ENCODE measurements around the gene EIF1AD.
A peak's percentile ranks its signal among the peaks of the same experiment; 100 is the strongest.

Gene EIF1AD

GRCh38 chr11:66045177-66045639, 43.3 kb upstream of the EIF1AD start:
- H3K4me3 ChIP-seq (ENCODE audit: low read length): no peak overlapping the region
- peak; percentile 80 for DNase-seq (ENCODE audit: low read depth)
- peak; percentile 87 for TF ChIP-seq CTCF (IDR thresholded peaks at IDR 0.05; ENCODE audit: insufficient read depth, low read depth, low read length, missing control alignments)

- DNase-seq (ENCODE audit: low read depth): peak; percentile 18
- TF ChIP-seq CTCF (IDR thresholded peaks at IDR 0.05; ENCODE audit: insufficient read depth, low read depth, low read length, missing control alignments): no peak
- no peak overlapping the region for H3K4me3 ChIP-seq (ENCODE audit: low read length)
Observed at GRCh38 chr11:66044757-66045156, 42.8 kb upstream of the EIF1AD start.

GRCh38 chr11:66042996-66043906, 41.3 kb upstream of the EIF1AD start:
- no peak overlapping the region for H3K4me3 ChIP-seq (ENCODE audit: low read length)
- no peak for TF ChIP-seq CTCF (IDR thresholded peaks at IDR 0.05; ENCODE audit: insufficient read depth, low read depth, low read length, missing control alignments)
- no peak for DNase-seq (ENCODE audit: low read depth)

GRCh38 chr11:66042227-66042995, 40.5 kb upstream of the EIF1AD start:
- DNase-seq (ENCODE audit: low read depth): no peak
- H3K4me3 ChIP-seq (ENCODE audit: low read length): no peak overlapping the region
- no peak for TF ChIP-seq CTCF (IDR thresholded peaks at IDR 0.05; ENCODE audit: insufficient read depth, low read depth, low read length, missing control alignments)

- TF ChIP-seq CTCF (IDR thresholded peaks at IDR 0.05; ENCODE audit: insufficient read depth, low read depth, low read length, missing control alignments): no peak
- no peak for DNase-seq (ENCODE audit: low read depth)
- no peak overlapping the region for H3K4me3 ChIP-seq (ENCODE audit: low read length)
Observed at GRCh38 chr11:66039765-66040164, 37.8 kb upstream of the EIF1AD start.

- TF ChIP-seq CTCF (IDR thresholded peaks at IDR 0.05; ENCODE audit: insufficient read depth, low read depth, low read length, missing control alignments): no peak
Observed at GRCh38 chr11:66037327-66037726, 35.4 kb upstream of the EIF1AD start.

More at GRCh38 chr11:66037327-66037726, 35.4 kb upstream of the EIF1AD start:
- DNase-seq (ENCODE audit: low read depth): no peak
- no peak overlapping the region for H3K4me3 ChIP-seq (ENCODE audit: low read length)

All from epithelial cell of esophagus (primary cell).